Erythroblast (primary cell): ENCODE data around the gene PCIF1.

Experiments used
- GATA1 ChIP-seq: IDR thresholded peaks from 2 replicates; pipeline ENCODE4 v1.6.1; 2011; ENCODE audit warnings: low read depth, mild to moderate bottlenecking, control low read depth, low read length, moderate library complexity
- POLR2A ChIP-seq: IDR thresholded peaks from 2 replicates; pipeline ENCODE4 v1.6.1; 2011; ENCODE audit warnings: mild to moderate bottlenecking, low read length

DNA sequence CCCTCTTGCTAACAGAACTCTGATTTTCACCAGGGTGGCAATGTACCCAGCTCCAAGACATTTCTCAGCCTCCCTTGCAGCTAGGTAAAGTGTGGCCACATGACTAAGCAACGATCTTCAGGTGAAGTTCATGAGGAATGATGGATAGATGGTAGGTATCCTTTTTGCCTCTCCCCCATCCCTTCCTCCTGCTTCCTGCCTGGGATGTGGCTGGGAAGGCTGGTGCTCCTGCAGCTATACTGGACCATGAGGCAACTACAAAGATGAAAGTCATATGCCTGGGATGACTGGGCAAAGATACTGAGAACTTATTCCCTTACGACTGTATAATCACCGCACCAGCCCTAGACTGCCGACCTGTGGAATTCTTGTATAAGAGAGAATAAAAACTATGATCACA lies 24.1 kb downstream of the PCIF1 start:
- no peak for TF ChIP-seq POLR2A
- TF ChIP-seq GATA1: no peak
